Naive thymus-derived CD4-positive, alpha-beta T cell (primary cell): ENCODE measurements around the gene MAP4K1. TPM values are rescaled to one million over a fixed set of nuclear protein-coding genes. Genes with fewer than 3 reads are reported as not detected.
A peak's percentile ranks its signal among the peaks of the same experiment; 100 is the strongest.

Experiments used
- ATAC-seq: fragments of 150-1000 bp; cut with Tn5 transposase; 2 replicates; pipeline ENCODE4 v1.10.0; 2021; ENCODE audit warnings: mild to moderate bottlenecking, moderate library complexity
- CTCF ChIA-PET: fragments of 350-600 bp; sonication (Branson Sonifier 250); formaldehyde crosslinking; loops from one replicate; lab custom pipeline; 2021; ENCODE audit warnings: antibody characterized with exemption; lab: Charles Lee
- POLR2A ChIA-PET: fragments of 350-600 bp; sonication (Branson Sonifier 250); formaldehyde crosslinking; loops from one replicate; lab custom pipeline; 2021; ENCODE audit warnings: antibody characterized with exemption, inconsistent platforms; lab: Charles Lee
- DNase-seq, 9 donors: peaks; one replicate each; pipeline versions ENCODE4 v3.0.0 to v3.0.0-alpha.2; 2020 to 2022; ENCODE audit warnings: mixed read lengths in 1 of 9
- H3K27ac ChIP-seq: one replicate; pipeline ENCODE4 v1.7.0; 2013; ENCODE audit warnings: mild to moderate bottlenecking, low read depth, low read length, moderate library complexity
- H3K27me3 ChIP-seq, 2 donors: one replicate each; pipeline ENCODE4 v1.7.0; 2013; ENCODE audit warnings: low read length in 2 of 2, mild to moderate bottlenecking in 2 of 2, moderate library complexity in 2 of 2; ENCODE audit not compliant: control insufficient read depth in 2 of 2, insufficient read depth in 2 of 2
- H3K36me3 ChIP-seq, 3 experiments: 1 replicate in 2 of 3; 2 replicates in 1 of 3; pipeline ENCODE4 v1.7.0; 2013; ENCODE audit warnings: low read length in 3 of 3, mild to moderate bottlenecking in 3 of 3, moderate library complexity in 1 of 3; ENCODE audit not compliant: insufficient read depth in 3 of 3, control insufficient read depth in 2 of 3
- H3K4me1 ChIP-seq, 2 donors: one replicate each; pipeline ENCODE4 v1.7.0; 2013; ENCODE audit warnings: low read length in 2 of 2, mild to moderate bottlenecking in 2 of 2, moderate library complexity in 1 of 2; ENCODE audit not compliant: control insufficient read depth in 2 of 2, insufficient read depth in 2 of 2
- H3K4me3 ChIP-seq: 2 replicates; pipeline ENCODE4 v1.7.0; 2013; ENCODE audit warnings: mild to moderate bottlenecking, low read length
- H3K9me3 ChIP-seq, 3 experiments: 1 replicate in 2 of 3; 2 replicates in 1 of 3; pipeline ENCODE4 v1.7.0; 2013; ENCODE audit warnings: low read length in 3 of 3; ENCODE audit not compliant: control insufficient read depth in 2 of 3
- H3K27ac Mint-ChIP-seq, 9 donors: one replicate each; pipeline ENCODE4 v1.8.0; 2020 to 2022; ENCODE audit warnings: mixed read lengths in 9 of 9, mild to moderate bottlenecking in 8 of 9, moderate library complexity in 5 of 9, inconsistent platforms in 2 of 9
- H3K27me3 Mint-ChIP-seq, 5 donors: one replicate each; pipeline ENCODE4 v1.8.0; 2021 to 2022; ENCODE audit warnings: mixed read lengths in 5 of 5, mild to moderate bottlenecking in 1 of 5
- H3K36me3 Mint-ChIP-seq, 5 donors: one replicate each; pipeline ENCODE4 v1.8.0; 2020 to 2022; ENCODE audit warnings: mixed read lengths in 5 of 5, mild to moderate bottlenecking in 3 of 5, inconsistent platforms in 1 of 5
- H3K4me1 Mint-ChIP-seq, 7 donors: one replicate each; pipeline ENCODE4 v1.8.0; 2020 to 2022; ENCODE audit warnings: mixed read lengths in 7 of 7, mild to moderate bottlenecking in 3 of 7, inconsistent platforms in 1 of 7
- H3K4me3 Mint-ChIP-seq, 10 donors: one replicate each; pipeline ENCODE4 v1.8.0; 2020 to 2022; ENCODE audit warnings: mild to moderate bottlenecking in 10 of 10, mixed read lengths in 10 of 10, moderate library complexity in 6 of 10, inconsistent platforms in 2 of 10
- H3K9me3 Mint-ChIP-seq, 11 donors: one replicate each; pipeline ENCODE4 v1.8.0; 2020 to 2022; ENCODE audit warnings: mixed read lengths in 11 of 11, mild to moderate bottlenecking in 4 of 11, inconsistent platforms in 1 of 11, moderate library complexity in 1 of 11
- intact Hi-C, 2 donors: fragments of 100-400 bp; cut with micrococcal nuclease; formaldehyde crosslinking; loops; one replicate each; pipeline ENCODE4 v1.15.1; 2023
- polyA plus RNA-seq, 2 donors: library from polyadenylated mRNA; unstranded; fragments of 300-500 nt; fragmentation: Illumina TruSeq; gene quantifications; one replicate each; pipeline ENCODE4 v1.2.3, GENCODE V29; 2021
- total RNA-seq, 6 experiments: library from RNA in 5 of 6; stranded (reverse) in 5 of 6; gene quantifications; 1 replicate in 5 of 6; 2 replicates in 1 of 6; pipeline ENCODE4 v1.2.3 and lab custom pipeline; 2021 to 2026

MAP4K1 gene
- total and polyA plus RNA-seq, 7 experiments from 2014 or later, result 79.0 to 287 (median 221) TPM

DNA sequence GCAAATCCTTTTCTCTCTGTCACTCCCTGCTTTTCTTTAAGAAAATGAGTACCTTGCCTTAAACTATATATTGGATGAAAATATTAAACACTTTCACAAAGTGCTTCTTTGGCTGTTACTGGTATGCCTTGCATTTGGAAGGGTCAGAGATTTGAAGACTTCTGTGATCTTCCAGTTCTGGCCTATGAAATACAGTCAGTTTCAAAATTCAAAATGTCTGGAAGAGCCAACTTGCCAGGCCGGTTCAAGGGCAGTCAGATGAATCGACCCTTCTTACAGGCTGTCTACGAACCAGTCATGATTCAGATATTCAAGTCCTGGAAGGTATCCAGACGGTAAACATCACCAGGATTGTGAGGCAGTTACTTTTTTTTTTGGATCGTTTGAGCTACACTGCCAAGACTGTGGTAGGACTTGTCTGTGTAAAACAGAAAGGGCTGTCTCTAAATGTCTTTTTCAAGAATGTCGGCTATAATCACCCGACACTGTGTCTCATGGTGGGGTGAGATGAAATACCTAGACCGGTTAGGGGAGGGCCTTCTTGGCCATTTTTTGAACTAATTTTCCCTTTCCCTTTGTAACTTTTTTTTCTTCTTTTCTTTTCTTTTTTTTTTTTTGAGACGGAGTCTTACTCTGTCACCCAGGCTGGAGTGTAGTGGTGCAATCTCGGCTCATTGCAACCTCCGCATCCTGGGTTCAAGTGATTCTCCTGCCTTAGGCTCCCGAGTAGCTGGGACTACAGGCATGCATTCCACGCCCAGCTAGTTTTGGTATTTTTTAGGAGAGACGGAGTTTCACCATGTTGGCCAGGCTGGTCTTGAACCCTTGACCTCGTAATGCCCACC, 40.9 kb upstream of the MAP4K1 start:
- POLR2A ChIA-PET, result no interaction called here
- DNase-seq (no peak), ATAC-seq (no peak)
- H3K27me3 Mint-ChIP-seq, result peaks cover 0 to 65% (median 34%) of the 10 kb centered on the region in 5 donors
- no peak overlapping the region for H3K27ac Mint-ChIP-seq
- CTCF ChIA-PET, result no interaction called here
- H3K4me1 Mint-ChIP-seq, result peaks cover 22 to 73% (median 50%) of the 10 kb centered on the region in 7 donors
- intact Hi-C loops, result loop anchor here in 1 of 2 donors (5.0 kb wide), 1 partner anchor 39 kb away; no protein-coding TSS in a partner anchor
- H3K36me3 Mint-ChIP-seq, result peaks cover 0 to 20% (median 11%) of the 10 kb centered on the region in 5 donors
- no peak overlapping the region for H3K27ac ChIP-seq
- peaks cover 0 to 7% (median 0%) of the 10 kb centered on the region in 3 experiments for H3K36me3 ChIP-seq
- peaks cover 36 to 67% of the 10 kb centered on the region in 2 donors for H3K4me1 ChIP-seq
- H3K9me3 Mint-ChIP-seq, result no peaks in the 10 kb centered on the region
- H3K27me3 ChIP-seq, result peaks cover 0 to 19% of the 10 kb centered on the region in 2 donors
- no peaks in the 10 kb centered on the region for H3K9me3 ChIP-seq
- H3K4me3 ChIP-seq, result no peak overlapping the region
- H3K4me3 Mint-ChIP-seq, result peak overlapping the region in 4 of 10 donors; percentile 9 to 76 (median 20)

DNA sequence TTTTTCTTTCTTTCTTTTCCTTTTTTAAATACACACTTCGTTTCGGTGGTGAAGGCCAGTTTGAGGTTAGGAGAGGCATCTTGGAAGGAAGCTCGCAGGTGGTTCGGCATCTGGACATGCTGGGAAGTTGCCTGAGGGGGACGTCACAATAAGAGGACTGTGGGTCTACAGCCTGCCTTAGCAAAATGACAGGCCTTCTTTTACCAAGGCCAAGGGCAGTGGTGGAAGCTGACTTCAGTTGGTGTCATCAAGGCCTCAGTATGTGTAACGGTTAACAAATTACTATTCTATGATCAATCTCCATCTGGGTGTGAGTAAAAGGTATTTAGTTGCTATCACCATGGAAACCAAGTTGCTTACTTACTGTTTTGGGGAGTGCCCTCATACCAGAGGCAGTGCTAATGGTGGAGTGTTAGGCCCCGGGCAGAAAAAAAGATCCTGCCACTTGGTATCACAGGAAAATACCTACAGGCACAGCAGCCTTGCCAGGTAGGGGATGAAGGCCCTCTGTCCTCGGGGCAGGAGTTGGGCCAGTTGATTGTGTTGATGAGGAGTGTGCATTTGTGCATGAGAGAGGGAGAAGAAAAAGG, 40.0 kb upstream of the MAP4K1 start:
- intact Hi-C loops, result loop anchor here in 1 of 2 donors (2.0 to 5.0 kb wide), 2 partner anchors 40 to 77 kb away; no protein-coding TSS in a partner anchor
- Mint-ChIP-seq H3K9me3 (no peaks in the 10 kb centered on the region), H3K36me3 (peaks cover 0 to 23% (median 14%) of the 10 kb centered on the region in 5 donors), H3K27me3 (peaks cover 0 to 65% (median 33%) of the 10 kb centered on the region in 5 donors), H3K4me1 (peaks cover 22 to 74% (median 48%) of the 10 kb centered on the region in 7 donors), H3K27ac (peak overlapping the region in 5 of 9 donors; percentile 23 to 83 (median 52)), H3K4me3 (peak overlapping the region; percentile 2 to 78 (median 46))
- H3K27ac ChIP-seq, result no peak overlapping the region
- peak; percentile 25 for ATAC-seq
- DNase-seq, result peak in 3 of 9 donors; percentile 14 to 29 (median 19)
- ChIA-PET CTCF (interaction anchor here (1.3 kb wide), 1 partner anchor 21 kb away, joined by 3 read pairs; no protein-coding TSS in a partner anchor), POLR2A (interaction anchor here (1.0 to 3.2 kb wide), 4 partner anchors 10 to 279 kb away, joined by 3 to 18 read pairs (median 4); partner anchors contain the start of gene ACTN4)
- peaks cover 0 to 19% of the 10 kb centered on the region in 2 donors for H3K27me3 ChIP-seq
- H3K9me3 ChIP-seq, result no peaks in the 10 kb centered on the region
- peaks cover 36 to 63% of the 10 kb centered on the region in 2 donors for H3K4me1 ChIP-seq
- peaks cover 0 to 7% (median 0%) of the 10 kb centered on the region in 3 experiments for H3K36me3 ChIP-seq
- H3K4me3 ChIP-seq, result no peak overlapping the region

GRCh38 chr19:38656171-38656981, 38.6 kb upstream of the MAP4K1 start:
- H3K4me1 ChIP-seq, result peaks cover 36 to 59% of the 10 kb centered on the region in 2 donors
- Mint-ChIP-seq H3K4me1 (peaks cover 22 to 75% (median 57%) of the 10 kb centered on the region in 7 donors), H3K36me3 (peaks cover 0 to 19% (median 14%) of the 10 kb centered on the region in 5 donors), H3K27me3 (peaks cover 0 to 65% (median 44%) of the 10 kb centered on the region in 5 donors), H3K9me3 (no peaks in the 10 kb centered on the region), H3K27ac (peak overlapping the region in 6 of 9 donors; percentile 26 to 83 (median 54)), H3K4me3 (peak overlapping the region; percentile 31 to 83 (median 74))
- intact Hi-C loops, result loop anchor here (1.0 to 5.0 kb wide), 5 partner anchors 9 to 78 kb away; partner anchors contain the start of gene ACTN4 (in 1 of the 2)
- DNase-seq (peak in 8 of 9 donors; percentile 40 to 91 (median 90)), ATAC-seq (peak; percentile 97)
- peak overlapping the region; percentile 15 for H3K4me3 ChIP-seq
- no peaks in the 10 kb centered on the region for H3K9me3 ChIP-seq
- H3K36me3 ChIP-seq, result peaks cover 0 to 7% (median 0%) of the 10 kb centered on the region in 3 experiments
- H3K27ac ChIP-seq, result no peak overlapping the region
- H3K27me3 ChIP-seq, result peaks cover 0 to 12% of the 10 kb centered on the region in 2 donors
- ChIA-PET CTCF (no interaction called here), POLR2A (interaction anchor here (0.6 to 3.2 kb wide), 6 partner anchors 9 to 280 kb away, joined by 3 to 18 read pairs (median 4); partner anchors contain the start of genes ACTN4 and RINL)

DNA sequence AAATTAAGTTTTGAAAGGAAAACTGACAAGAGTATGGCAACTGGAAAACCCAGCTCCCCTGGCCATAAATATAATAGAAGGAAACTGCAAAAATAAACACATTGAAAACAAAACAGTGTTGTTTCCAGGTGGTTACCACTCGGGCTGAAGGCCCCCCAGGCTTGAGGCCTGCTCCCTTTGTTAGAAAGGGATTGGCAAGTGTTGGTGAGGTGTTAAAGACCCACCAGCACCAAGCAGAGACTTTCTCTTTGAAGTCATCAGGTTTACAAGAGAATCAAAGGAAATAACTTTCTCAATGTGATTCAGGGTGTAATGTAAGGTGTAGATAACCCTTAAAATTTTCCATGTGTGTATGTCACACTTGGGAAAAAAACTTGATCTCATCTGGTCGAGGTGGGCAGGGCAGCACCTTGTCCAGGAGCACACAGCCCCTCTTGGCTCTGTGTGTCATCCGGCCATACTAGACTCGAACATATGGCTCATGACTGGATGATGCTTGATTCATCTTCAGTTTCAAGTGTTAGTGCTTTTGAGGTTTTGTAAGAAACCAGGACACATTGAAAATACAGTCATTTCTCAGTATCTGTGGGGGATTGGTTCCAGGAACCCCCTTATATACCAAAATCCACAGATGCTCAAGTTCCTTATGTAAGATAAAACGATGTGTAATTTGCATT, 37.5 kb upstream of the MAP4K1 start:
- Histone ChIP-seq H3K4me1 (peaks cover 36 to 65% of the 10 kb centered on the region in 2 donors), H3K27me3 (peaks cover 0 to 13% of the 10 kb centered on the region in 2 donors), H3K36me3 (no peaks in the 10 kb centered on the region), H3K4me3 (no peak overlapping the region), H3K9me3 (no peaks in the 10 kb centered on the region), H3K27ac (no peak overlapping the region)
- peaks cover 0 to 16% (median 5%) of the 10 kb centered on the region in 5 donors for H3K36me3 Mint-ChIP-seq
- POLR2A ChIA-PET, result interaction anchor here (1.7 to 3.2 kb wide), 2 partner anchors 8 to 223 kb away, joined by 4 to 18 read pairs; partner anchors contain the start of genes ACTN4 and RINL
- H3K27ac Mint-ChIP-seq, result peak overlapping the region in 1 of 9 donors; percentile 83
- peaks cover 22 to 78% (median 52%) of the 10 kb centered on the region in 7 donors for H3K4me1 Mint-ChIP-seq
- H3K9me3 Mint-ChIP-seq, result no peaks in the 10 kb centered on the region
- DNase-seq (no peak), ATAC-seq (no peak)
- intact Hi-C loops, result loop anchor here (1.0 to 5.0 kb wide), 3 partner anchors 8 to 42 kb away; partner anchors contain the start of gene ACTN4 (in 1 of the 2)
- peak overlapping the region in 6 of 10 donors; percentile 23 to 78 (median 59) for H3K4me3 Mint-ChIP-seq
- CTCF ChIA-PET, result no interaction called here
- H3K27me3 Mint-ChIP-seq, result peaks cover 0 to 57% (median 37%) of the 10 kb centered on the region in 5 donors

- peak overlapping the region in 1 of 10 donors; percentile 49 for H3K4me3 Mint-ChIP-seq
- peaks cover 0 to 16% (median 5%) of the 10 kb centered on the region in 5 donors for H3K36me3 Mint-ChIP-seq
- H3K27ac Mint-ChIP-seq, result peak overlapping the region in 2 of 9 donors; percentile 83 to 86
- no peak overlapping the region for H3K27ac ChIP-seq
- no peak for DNase-seq
- no peak overlapping the region for H3K4me3 ChIP-seq
- intact Hi-C loops, result loop anchor here (1.0 to 5.0 kb wide), 3 partner anchors 7 to 43 kb away; partner anchors contain the start of gene ACTN4 (in 1 of the 2)
- ATAC-seq, result no peak
- H3K27me3 ChIP-seq, result peaks cover 0 to 19% of the 10 kb centered on the region in 2 donors
- no peaks in the 10 kb centered on the region for H3K36me3 ChIP-seq
- CTCF ChIA-PET, result no interaction called here
- H3K9me3 Mint-ChIP-seq, result no peaks in the 10 kb centered on the region
- H3K27me3 Mint-ChIP-seq, result peaks cover 0 to 51% (median 43%) of the 10 kb centered on the region in 5 donors
- H3K4me1 ChIP-seq, result peaks cover 39 to 66% of the 10 kb centered on the region in 2 donors
- H3K9me3 ChIP-seq, result no peaks in the 10 kb centered on the region
- H3K4me1 Mint-ChIP-seq, result peaks cover 23 to 84% (median 57%) of the 10 kb centered on the region in 7 donors
- POLR2A ChIA-PET, result no interaction called here
Observed at GRCh38 chr19:38654628-38655055, 36.9 kb upstream of the MAP4K1 start.
